PFSK-1 (cell line): ENCODE data around the gene SRI.

Source experiments
- FOXP2 ChIP-seq: optimal IDR thresholded peaks from 2 replicates; pipeline ENCODE3; 2011; ENCODE audit warnings: borderline replicate concordance, control low read depth, inconsistent platforms; ENCODE audit not compliant: insufficient read depth; ENCODE audit errors: extremely low read length, extremely low read depth
- POLR2AphosphoS5 ChIP-seq: IDR thresholded peaks from 2 replicates; pipeline ENCODE4 v1.6.1; 2012; ENCODE audit warnings: low read depth, mild to moderate bottlenecking, control low read depth, low read length, moderate library complexity
- SIN3A ChIP-seq: IDR thresholded peaks from 2 replicates; pipeline ENCODE4 v1.6.1; 2012; ENCODE audit warnings: mild to moderate bottlenecking, low read length, moderate library complexity, borderline replicate concordance; ENCODE audit not compliant: insufficient read depth
- TAF1 ChIP-seq: IDR thresholded peaks from 2 replicates; pipeline ENCODE4 v1.6.1; 2012; ENCODE audit warnings: low read length, control low read depth, borderline replicate concordance; ENCODE audit not compliant: insufficient read depth
- TF ChIP-seq, protein P1 (sequence below), 2 experiments: IDR thresholded peaks; 2 replicates each; pipeline versions ENCODE4 v1.6.1 to v1.8.0; 2011 to 2012; ENCODE audit warnings: low read depth in 2 of 2, low read length in 2 of 2, control low read depth in 1 of 2, inconsistent platforms in 1 of 2, mild to moderate bottlenecking in 1 of 2, moderate library complexity in 1 of 2; ENCODE audit not compliant: insufficient read depth in 1 of 2

Gene SRI

DNA sequence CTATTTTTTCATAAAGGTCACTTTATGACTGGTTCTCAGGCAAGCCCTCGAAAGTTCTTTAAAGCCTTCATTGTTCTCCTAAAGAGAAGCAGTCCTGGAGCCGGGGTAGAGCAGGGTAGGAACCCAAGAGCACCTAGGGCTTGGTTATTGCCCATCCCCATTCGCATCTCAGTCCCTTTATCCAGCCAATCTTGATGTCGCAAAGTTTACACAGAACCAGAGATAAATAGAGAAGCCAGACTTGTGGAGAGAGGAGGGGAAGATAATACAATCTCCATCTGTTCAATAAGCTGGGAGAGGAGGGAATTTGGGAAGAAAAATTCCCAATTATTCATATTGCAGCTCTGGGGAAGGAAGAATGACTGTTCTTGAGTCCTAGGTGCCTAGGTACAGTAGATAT, 6.4 kb upstream of the SRI start:
- TF ChIP-seq TAF1 (no peak), SIN3A (no peak), POLR2AphosphoS5 (no peak), FOXP2 (no peak)
- TF ChIP-seq, protein P1, sequence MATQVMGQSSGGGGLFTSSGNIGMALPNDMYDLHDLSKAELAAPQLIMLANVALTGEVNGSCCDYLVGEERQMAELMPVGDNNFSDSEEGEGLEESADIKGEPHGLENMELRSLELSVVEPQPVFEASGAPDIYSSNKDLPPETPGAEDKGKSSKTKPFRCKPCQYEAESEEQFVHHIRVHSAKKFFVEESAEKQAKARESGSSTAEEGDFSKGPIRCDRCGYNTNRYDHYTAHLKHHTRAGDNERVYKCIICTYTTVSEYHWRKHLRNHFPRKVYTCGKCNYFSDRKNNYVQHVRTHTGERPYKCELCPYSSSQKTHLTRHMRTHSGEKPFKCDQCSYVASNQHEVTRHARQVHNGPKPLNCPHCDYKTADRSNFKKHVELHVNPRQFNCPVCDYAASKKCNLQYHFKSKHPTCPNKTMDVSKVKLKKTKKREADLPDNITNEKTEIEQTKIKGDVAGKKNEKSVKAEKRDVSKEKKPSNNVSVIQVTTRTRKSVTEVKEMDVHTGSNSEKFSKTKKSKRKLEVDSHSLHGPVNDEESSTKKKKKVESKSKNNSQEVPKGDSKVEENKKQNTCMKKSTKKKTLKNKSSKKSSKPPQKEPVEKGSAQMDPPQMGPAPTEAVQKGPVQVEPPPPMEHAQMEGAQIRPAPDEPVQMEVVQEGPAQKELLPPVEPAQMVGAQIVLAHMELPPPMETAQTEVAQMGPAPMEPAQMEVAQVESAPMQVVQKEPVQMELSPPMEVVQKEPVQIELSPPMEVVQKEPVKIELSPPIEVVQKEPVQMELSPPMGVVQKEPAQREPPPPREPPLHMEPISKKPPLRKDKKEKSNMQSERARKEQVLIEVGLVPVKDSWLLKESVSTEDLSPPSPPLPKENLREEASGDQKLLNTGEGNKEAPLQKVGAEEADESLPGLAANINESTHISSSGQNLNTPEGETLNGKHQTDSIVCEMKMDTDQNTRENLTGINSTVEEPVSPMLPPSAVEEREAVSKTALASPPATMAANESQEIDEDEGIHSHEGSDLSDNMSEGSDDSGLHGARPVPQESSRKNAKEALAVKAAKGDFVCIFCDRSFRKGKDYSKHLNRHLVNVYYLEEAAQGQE (IDR thresholded peaks at IDR 0.05; ENCODE audit: insufficient read depth in 1 of 2, low read depth in 2 of 2, low read length in 2 of 2): no peak

DNA sequence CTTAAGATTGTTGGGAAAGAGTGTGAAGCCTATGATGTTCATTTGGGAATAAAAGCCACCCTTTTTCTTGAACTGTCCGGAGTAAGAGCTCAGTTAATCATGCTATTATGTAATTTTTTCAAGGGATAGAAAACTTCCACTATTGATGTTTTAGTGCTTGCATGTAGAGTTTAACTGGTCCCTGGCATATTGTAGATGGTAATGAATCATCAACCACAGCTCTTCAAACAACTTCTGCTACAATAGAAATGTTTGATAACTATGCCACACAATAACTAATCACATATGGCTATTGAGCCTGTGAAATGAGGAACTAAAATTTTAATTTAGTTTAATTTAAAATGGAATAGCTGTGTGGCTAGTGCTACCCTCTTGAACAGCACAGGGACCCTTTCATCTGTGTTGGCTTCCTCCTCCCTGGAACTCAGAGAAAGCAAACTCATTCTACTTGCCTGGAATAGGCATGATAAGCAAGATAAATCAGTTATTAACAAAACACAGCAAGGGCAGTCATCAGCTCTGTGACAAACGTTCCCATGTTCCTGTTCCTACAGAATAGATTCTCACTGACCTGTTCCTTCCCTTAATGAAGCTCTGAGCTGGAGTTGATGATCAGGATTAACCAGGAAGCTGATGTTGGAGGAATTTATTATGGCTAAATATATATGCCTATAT, 4.9 kb upstream of the SRI start:
- no peak for TF ChIP-seq TAF1
- no peak for TF ChIP-seq POLR2AphosphoS5
- TF ChIP-seq, protein P1 (IDR thresholded peaks at IDR 0.05; ENCODE audit: insufficient read depth in 1 of 2, low read depth in 2 of 2, low read length in 2 of 2): no peak
- TF ChIP-seq FOXP2: no peak
- TF ChIP-seq SIN3A: no peak

DNA sequence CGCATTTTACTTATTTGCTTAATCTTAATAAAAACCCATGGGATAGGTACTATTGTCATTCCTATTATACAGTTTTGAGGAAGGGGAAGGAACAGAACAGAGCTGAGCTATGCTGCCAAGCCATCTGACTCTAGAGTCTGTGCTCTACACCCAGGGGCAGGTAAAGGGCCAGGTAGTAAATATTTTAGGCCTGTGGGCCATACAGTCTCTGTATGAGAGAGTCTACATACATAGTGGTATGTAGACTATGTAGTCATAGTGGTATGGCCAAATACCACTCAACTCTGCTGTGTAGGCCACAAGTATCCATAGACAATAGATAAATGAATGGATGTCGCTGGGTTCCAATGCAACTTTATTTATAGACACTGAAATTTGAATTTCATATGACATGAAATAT, 3.4 kb upstream of the SRI start:
- TF ChIP-seq, protein P1 (IDR thresholded peaks at IDR 0.05; ENCODE audit: insufficient read depth in 1 of 2, low read depth in 2 of 2, low read length in 2 of 2): no peak
- TF ChIP-seq TAF1: no peak
- no peak for TF ChIP-seq FOXP2
- TF ChIP-seq POLR2AphosphoS5: no peak
- no peak for TF ChIP-seq SIN3A

DNA sequence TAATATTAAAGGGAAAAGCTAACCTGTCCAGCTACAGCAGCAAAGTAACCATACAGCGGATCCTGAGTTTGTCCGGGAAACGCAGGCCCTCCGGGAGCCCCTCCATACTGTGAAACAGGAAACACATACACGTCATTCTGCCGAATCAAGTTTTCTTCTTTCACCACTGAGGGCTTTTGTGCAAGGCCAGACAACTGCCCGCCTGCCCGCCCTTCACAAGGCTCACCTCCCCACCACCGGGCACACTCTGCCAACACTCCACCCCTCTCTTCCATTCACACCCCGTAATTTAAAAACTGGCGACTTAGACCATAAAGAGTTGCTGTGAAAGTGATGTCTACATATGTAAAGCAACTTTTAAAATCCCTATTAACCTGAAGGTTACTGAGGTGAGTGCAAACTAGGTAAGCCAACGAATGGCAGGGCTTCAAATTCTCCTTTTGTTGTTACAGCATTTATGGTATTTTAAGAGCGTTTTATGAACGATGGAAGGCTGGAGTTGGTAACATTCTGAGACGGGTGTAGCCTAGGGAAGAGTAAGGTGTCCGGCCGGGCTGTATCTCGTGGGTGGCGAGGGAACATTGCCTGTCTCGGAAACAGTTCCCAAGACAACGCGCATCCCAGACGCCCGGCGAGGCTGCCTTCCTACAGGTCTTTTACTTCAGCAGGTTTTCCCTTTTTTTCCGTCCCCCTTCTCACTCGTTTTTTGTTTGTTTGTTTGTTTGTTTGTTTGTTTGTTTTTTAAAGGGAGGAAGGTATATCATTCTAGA, 817 bp downstream of the SRI start:
- TF ChIP-seq FOXP2 (no peak), TAF1 (peak; percentile 31; the same call in 1 of the 2 replicates), SIN3A (no peak), POLR2AphosphoS5 (0 out of 2 replicates have a peak, but pooled peaks have one; percentile 33)
- TF ChIP-seq, protein P1 (IDR thresholded peaks at IDR 0.05; ENCODE audit: insufficient read depth in 1 of 2, low read depth in 2 of 2, low read length in 2 of 2): no peak
